HG02884 (cell line): ENCODE data around the gene FRY.

Experiments
- ATAC-seq: cut with Tn5 transposase; IDR thresholded peaks from one replicate; pipeline ENCODE4 v1.9.1; 2021; ENCODE audit warnings: mild to moderate bottlenecking, moderate library complexity; ENCODE audit not compliant: unreplicated experiment

Gene FRY

GRCh38 chr13:32254416-32254815, 222.8 kb downstream of the FRY start:
- ATAC-seq, result no peak

- ATAC-seq, result no peak
Observed at GRCh38 chr13:32254916-32255723, 223.5 kb downstream of the FRY start.

- no peak for ATAC-seq
Observed at GRCh38 chr13:32255724-32256109, 224.1 kb downstream of the FRY start.

- ATAC-seq, result no peak
Observed at GRCh38 chr13:32256243-32256642, 224.7 kb downstream of the FRY start.

- no peak for ATAC-seq
Observed at GRCh38 chr13:32257649-32258048, 226.1 kb downstream of the FRY start.

- ATAC-seq, result no peak
Observed at GRCh38 chr13:32259116-32259515, 227.5 kb downstream of the FRY start.

- ATAC-seq, result no peak
Observed at GRCh38 chr13:32261567-32261966, 230.0 kb downstream of the FRY start.

GRCh38 chr13:32262165-32262564, 230.6 kb downstream of the FRY start:
- no peak for ATAC-seq

GRCh38 chr13:32262619-32263018, 231.0 kb downstream of the FRY start:
- no peak for ATAC-seq

- ATAC-seq, result no peak
Observed at GRCh38 chr13:32264407-32264806, 232.8 kb downstream of the FRY start.

- ATAC-seq, result no peak
Observed at GRCh38 chr13:32265726-32266125, 234.2 kb downstream of the FRY start.

- ATAC-seq, result no peak
Observed at GRCh38 chr13:32266130-32266529, 234.6 kb downstream of the FRY start.

GRCh38 chr13:32267836-32268439, 236.4 kb downstream of the FRY start:
- ATAC-seq, result peak; percentile 84

GRCh38 chr13:32272021-32272683, 240.6 kb downstream of the FRY start:
- no peak for ATAC-seq

GRCh38 chr13:32277839-32278238, 246.3 kb downstream of the FRY start:
- ATAC-seq, result no peak

GRCh38 chr13:32278426-32278825, 246.9 kb downstream of the FRY start:
- no peak for ATAC-seq

- ATAC-seq, result no peak
Observed at GRCh38 chr13:32281096-32281495, 249.5 kb downstream of the FRY start.

- ATAC-seq, result no peak
Observed at GRCh38 chr13:32282096-32282711, 250.6 kb downstream of the FRY start.

- no peak for ATAC-seq
Observed at GRCh38 chr13:32284927-32285632, 253.5 kb downstream of the FRY start.

- no peak for ATAC-seq
Observed at GRCh38 chr13:32285633-32285965, 254.0 kb downstream of the FRY start.

GRCh38 chr13:32297206-32297605, 265.6 kb downstream of the FRY start:
- no peak for ATAC-seq
